ENCODE data around the gene SLC25A47. TPM values are rescaled to one million over a fixed set of nuclear protein-coding genes. Genes with fewer than 3 reads are reported as not detected.
"Not testable (repeated sequence)": the region's sequence is repeated elsewhere in the genome, so short reads cannot be mapped to it uniquely, and the experiment has no call there.

Gene SLC25A47
- polyA plus RNA-seq, 4 donors, result 0.18 TPM; not detected in 3

DNA sequence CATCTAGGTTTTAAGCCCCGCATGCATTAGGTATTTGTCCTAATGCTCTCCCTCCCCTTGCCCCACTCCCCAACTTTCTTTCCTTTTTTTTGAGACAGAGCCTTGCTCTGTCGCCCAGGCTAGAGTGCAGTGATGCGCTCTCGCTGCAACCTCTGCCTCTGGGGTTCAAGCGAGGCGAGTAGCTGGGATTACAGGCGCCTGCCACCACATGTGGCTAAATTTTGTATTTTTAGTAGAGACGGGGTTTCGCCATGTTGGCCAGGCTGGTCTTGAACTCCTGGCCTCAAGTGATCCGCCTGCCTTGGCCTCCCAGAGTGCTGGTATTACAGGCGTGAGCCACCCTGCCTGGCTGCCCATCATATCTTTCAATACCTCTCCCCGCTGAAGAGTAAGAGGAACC, 19.7 kb downstream of the SLC25A47 start:
- not testable (repeated sequence) for DNase-seq (ENCODE audit: low read depth in 4 of 4, low spot score in 3 of 4)

DNA sequence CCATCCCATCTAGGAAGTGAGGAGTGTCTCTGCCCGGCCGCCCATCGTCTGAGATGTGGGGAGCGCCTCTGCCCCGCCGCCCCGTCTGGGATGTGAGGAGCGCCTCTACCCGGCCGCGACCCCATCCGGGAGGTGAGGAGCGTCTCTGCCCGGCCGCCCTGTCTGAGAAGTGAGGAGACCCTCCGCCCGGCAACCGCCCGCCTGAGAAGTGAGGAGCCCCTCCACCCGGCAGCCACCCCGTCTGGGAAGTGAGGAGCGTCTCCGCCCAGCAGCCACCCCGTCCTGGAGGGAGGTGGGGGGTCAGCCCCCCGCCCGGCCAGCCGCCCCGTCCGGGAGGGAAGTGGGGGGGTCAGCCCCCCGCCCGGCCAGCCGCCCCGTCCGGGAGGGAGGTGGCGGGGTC, 21.5 kb downstream of the SLC25A47 start:
- not testable (repeated sequence) for DNase-seq (ENCODE audit: low read depth in 4 of 4, low spot score in 3 of 4)

DNA sequence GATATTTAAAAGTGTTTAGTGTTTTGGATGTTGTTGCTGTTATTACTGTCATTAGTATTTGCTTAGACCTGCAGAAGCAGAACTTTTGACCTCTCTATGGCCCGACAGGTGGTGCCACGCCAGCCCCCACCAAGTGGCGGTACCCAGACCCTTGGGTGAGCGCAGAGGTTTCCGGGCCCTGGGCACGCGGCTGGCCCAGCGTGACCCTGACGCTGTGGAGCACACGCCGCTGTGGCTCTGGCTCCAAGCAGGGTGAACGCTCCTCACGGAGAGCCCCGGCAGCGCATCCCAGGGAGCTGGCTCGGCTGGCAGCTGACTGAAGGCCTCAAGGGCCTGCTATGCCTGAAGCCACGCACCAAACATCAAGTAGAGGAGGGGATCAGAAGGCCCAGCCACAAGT, 22.6 kb downstream of the SLC25A47 start:
- no peak for DNase-seq (ENCODE audit: low read depth in 4 of 4, low spot score in 3 of 4)

DNA sequence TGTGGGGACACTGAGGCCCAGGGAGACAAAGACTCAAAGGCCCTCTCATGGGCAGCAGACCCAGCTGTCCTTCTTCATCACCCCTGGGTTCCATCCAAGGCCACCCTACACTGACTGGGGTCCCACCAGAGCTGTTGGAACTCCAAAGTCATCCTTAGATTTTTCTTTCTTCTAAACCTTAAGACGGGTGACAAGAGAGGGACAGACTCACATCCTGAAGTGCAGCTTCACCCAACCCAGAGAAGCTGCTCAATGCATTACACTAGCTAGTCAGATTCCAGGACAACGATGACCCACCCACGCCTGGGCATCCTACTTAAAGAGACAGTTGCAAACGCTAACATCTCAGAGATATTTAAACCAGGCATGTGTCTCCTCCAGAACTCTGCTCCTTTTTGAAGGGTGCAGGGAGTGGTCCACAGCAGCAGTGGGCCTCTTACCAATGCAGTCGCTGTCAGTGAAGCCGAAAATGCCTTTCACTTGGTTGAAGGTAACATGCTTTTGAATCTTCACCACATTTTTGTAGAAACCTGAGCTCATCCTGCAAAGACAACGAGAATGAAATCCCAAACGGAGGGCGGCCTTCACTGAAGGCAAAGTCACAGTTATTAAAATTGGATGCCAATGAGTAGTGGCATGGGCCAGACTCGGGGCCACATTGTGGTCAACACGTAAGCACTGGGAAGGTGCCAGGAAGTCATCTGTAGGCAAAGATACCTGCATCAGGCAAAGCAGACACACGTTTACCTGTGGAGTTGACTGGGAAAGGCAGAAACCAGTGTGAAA, 23.4 kb downstream of the SLC25A47 start:
- no peak for DNase-seq (ENCODE audit: low read depth in 4 of 4, low spot score in 3 of 4)

DNA sequence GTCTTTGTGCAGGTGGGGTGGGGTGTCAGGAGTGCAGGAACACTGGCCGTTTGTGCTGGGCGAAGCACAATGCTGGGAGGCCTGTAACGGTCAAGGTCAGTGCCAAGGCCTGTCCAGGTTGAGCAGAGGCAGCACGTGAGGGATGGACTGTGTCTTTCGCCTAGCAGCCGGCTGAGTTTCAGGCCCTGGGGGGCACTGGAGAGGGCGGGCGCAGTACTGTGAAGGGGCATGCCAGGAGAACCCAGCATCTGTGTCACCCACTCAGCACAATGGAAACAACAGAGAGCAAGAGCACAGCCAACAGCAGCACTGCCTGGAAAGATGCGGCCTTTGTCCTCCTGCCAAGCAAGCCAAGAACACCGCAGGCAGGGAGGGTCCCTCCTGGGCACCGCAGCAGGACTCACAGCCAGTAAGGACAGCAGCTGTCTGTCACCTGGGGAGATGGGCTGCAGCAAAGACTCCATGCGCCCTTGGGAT, 25.2 kb downstream of the SLC25A47 start:
- DNase-seq (ENCODE audit: low read depth in 4 of 4, low spot score in 3 of 4), result no peak

DNA sequence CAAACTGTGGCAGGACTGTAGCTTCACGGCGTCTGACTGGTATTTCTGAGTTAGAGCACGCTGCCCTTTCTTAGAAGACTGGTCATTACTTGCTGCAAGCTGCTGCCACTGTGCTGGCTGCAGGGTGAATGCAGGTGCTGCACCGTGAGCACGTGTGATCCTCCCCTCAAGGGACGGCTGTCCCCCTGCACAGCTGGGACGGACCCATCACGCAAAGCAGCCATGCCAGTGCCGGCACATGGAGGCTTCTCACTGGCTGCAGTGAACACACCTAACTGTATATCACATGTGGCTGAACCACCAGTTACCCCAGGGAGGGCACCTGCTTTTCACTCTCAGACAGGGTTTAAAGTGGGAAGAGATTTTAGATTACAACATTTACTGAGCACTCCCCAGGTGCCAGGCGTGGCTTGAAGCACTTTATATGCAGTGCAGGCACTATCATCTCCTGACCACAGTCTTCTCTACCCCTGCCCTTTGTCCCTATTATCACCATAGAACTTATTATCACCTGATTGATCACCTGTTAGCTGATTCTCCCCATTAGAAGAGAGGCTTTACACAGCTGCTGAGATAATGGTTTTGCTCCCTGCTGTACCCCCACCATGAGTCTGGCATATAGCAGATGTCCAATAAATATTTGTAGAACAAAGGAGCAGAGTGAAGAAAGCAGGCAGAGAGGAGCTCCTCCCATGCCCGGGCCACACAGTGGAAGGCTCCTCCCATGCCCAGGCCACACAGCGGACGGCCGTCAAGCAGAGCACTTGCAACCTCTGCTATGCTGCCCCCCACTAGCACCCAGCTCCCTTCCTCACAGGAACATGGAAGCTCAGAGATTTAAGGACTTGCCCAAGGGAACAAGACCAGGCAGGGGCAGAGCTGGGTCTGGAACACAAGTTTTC, 25.9 kb downstream of the SLC25A47 start:
- no peak for DNase-seq (ENCODE audit: low read depth in 4 of 4, low spot score in 3 of 4)

DNA sequence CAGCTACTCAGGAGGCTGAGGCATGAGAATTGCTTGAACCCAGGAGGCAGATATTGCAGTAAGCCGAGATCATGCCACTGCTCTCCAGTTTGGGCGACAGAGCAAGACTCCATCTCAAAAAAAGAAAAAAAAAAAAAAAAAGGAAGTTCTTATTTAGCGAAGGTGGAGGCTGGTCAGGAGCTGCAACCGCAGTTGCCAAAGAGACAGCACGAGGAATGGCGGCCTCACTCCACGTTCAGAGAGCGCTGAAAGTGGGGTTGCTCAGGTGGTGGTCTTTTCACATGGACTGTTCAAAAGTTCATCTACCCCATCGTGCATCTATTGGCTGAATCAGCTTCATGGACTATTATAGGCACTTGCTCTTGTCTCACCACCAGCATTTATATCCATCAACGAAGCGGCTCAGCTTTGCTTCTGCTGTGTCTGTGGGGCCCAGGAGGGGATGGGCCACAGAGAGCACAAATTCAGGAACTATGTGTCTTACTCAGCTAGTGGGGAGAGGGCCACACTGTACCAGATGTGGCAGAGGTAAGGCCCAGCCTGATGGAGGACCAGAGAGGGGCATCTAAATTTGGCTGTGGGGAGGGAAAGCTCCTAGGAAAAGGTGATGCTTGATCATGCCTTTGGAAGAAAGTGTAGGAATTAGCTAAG, 27.3 kb downstream of the SLC25A47 start:
- no peak for DNase-seq (ENCODE audit: low read depth in 4 of 4, low spot score in 3 of 4)

DNA sequence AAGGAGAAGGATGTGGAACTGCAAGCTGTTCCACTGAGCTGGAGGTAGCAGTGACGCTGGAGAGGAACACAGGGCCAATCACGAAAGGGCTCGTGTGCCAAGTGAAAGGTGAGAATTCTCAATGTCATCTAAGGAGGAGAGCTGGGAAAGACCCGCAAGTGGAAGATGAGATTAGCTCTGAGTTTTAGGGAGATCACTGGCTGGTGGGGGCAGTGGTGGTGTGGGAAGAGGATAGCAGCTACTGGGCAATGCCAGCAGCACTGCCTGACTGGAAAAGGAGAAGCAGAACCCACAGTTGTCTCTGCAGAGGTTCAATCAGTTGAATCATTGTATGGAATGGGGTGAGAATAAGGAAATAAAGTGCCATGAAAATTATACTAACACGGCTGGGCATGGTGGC, 27.8 kb downstream of the SLC25A47 start:
- DNase-seq (ENCODE audit: low read depth in 4 of 4, low spot score in 3 of 4), result no peak

DNA sequence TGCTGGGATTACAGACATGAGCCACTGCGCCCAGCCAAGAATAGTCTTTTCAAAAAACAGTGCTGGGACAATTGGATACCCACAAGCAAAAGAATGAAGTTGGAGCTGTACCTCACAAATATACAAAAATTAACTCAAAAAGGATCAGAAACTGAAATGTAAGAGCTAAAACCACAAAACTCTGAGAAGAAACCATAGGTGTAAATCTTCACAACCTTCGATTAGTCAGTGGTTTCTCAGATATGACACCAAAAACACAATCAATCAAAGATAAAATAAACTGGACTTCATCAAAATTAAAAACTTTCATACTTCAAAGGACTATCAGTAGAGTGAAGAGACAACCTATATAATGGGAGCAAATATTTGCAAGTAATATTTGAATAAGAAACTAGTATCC, 35.3 kb downstream of the SLC25A47 start:
- no peak for DNase-seq (ENCODE audit: low read depth in 4 of 4, low spot score in 3 of 4)

DNA sequence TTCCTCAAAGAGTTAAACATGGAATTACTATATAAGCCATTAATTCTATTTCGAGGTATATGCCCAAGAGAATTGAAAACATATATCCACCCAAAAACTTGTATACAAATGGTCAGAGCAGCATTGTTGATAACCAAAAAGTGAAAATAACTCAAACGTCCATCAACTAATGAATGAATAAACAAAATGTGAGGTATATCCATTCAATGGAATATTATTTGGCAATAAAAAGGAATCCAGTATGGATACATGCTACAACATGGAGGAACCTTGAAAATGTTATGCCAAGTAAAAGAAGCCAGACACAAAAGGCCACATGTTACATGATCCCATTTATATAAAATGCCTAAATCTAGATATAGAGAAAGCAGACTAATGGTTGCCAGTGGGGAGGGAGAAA, 36.0 kb downstream of the SLC25A47 start:
- no peak for DNase-seq (ENCODE audit: low read depth in 4 of 4, low spot score in 3 of 4)

DNA sequence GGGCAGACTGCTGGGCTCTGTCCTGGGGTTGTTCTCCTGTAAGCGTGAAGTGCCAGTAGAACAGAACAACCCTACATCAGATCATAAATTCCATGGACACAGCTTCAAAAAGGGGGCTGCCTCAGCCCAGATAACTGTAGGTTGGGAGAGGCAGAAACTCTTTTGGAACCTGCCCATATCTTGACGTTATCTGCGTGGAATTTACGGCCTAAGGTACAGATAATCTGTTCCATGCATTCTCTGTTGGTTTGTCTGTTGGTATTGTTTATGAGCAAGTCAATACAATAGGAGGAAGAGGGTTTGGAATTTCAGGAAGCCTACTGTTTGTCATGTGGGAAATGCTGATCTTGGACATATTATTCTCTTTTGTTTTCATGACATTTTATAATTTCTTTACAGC, 36.7 kb downstream of the SLC25A47 start:
- DNase-seq (ENCODE audit: low read depth in 4 of 4, low spot score in 3 of 4), result no peak

DNA sequence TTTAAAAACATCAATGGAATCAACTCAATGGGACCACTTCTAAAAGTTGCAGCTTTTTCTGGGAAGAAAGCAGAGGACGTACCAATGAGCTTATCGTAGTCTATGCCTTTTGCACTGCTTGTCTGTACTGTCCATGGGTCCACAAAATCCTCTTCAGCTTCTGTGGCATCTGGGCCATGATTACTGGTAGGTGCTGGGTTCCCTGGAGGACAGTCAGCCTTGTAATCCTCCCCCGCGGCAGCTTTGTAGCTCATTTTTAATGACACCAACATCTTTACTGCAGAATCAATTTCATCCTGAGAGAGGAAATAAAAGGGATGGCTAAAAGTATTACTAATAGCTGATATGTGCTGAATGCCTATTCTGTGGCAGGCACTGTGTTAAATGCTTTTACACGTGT, 38.5 kb downstream of the SLC25A47 start:
- DNase-seq (ENCODE audit: low read depth in 4 of 4, low spot score in 3 of 4), result no peak

DNA sequence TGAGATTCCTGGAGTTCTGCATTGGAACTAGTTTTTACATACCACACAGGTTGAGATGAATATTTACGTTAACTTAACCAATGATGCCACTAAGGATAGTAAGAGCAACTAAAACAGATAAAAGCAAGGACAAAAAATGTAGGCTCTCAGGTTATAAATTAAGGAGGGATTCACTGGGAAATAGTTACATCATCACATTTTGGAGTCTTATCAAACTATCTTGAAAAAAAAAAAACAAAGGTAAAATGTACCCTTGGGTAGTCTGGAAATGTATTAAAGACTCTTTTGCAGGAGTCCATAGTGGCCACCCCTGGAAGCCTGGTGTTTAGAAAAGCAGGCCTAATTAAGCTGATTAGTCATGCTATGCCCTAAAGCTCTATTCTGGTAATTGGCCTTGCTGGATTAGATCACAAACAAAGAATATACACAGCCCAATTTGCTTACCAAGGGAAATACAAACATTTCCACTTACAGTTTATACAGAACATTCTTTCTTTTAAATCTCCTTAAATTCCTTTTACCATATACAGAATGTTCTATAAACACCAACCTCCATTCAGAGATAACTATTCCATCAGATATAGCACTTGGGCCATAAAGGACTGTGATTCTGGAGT, 39.3 kb downstream of the SLC25A47 start:
- no peak for DNase-seq (ENCODE audit: low read depth in 4 of 4, low spot score in 3 of 4)

DNA sequence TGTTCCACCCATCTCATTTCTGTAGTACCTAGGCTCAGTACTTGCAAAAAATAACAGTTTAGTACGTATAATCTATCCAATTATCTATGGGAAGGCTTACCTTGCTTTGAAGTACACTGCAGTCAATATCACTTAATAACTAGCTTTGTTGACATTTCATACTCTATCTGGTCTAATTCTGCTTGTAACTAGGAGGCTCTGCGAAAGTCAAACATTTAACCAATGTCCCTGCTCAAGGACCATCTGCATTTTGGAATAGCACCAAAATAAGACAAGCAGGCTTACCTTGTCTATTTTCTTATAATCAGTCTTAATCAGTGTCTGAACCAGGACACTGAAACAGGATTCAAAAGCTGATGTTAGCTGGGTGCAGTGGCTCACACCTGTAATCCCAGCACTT, 39.9 kb downstream of the SLC25A47 start:
- no peak for DNase-seq (ENCODE audit: low read depth in 4 of 4, low spot score in 3 of 4)

DNA sequence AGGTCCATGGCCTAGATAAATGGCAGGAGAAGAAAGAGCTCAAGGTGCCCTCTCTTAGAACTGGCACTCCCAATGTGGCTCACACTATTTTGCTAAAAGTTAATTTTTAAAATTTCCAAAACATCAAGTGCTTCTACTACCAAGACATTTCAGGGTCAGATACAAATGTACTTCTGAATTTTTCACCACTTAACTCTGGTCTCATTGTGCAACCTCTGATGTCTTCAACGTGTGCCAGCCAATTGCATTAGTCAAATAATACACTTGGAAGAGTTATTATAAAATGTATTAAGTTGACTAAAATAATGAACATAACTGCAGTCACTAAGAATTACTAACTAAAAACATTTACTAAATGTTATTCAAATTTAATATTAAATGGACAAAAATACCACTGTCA, 41.3 kb downstream of the SLC25A47 start:
- DNase-seq (ENCODE audit: low read depth in 4 of 4, low spot score in 3 of 4), result no peak

DNA sequence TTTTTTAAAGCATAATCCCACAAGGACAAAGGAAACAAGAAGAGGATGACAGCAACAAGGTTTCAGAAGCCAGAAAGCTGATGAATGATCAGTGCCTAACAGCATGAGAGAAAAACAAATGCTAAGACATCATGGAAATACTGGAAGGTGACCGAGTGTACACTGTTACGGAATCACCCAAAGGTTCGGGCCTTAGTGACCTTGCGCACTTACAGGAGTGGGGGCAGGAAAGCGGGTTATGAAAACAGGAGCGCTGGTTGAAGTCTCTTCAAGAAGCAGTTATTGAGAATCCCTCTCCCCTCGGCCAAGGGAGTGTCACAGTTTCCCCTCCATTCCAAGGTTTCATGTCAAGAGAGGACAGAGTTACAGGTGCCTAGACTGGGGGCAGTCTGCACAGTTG, 42.6 kb downstream of the SLC25A47 start:
- no peak for DNase-seq (ENCODE audit: low read depth in 4 of 4, low spot score in 3 of 4)

DNA sequence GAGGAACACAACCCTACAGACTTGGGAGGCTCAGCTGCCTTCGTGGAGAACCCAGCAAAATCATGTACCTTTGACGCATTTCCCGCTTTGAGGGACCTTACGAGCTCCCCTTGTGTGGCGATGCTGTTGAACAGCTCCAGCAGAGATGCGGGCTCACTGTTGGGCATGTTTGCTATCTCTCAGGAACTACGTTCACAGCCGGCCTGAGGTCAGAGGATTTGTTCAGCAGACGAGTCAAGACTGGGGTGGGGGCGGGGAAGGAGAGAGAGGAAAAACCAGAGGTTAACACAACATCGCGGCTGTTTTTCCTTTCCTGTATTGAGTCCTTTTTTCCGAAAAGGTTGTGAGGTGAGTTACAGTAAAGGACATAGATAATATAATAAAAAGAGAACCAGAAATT, 45.9 kb downstream of the SLC25A47 start:
- DNase-seq (ENCODE audit: low read depth in 4 of 4, low spot score in 3 of 4), result no peak

DNA sequence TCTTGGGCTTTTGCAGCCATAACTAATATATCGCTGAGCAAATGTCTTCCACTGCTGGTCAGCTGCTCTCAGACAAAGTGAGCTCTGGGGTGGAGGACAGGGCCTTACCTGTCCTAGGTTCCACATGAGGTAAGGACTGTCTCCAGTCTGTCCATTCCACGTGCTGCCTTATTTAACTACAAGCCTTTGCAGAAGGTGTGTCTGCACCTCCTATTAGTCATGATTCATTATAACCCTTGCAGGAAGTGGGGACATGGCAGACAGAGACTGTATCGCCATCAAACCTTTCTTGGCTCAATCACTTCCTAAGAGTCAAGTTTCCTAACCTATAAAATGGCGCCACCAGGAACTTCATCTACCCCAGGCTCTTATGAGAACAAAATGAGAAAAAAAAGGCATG, 46.9 kb downstream of the SLC25A47 start:
- no peak for DNase-seq (ENCODE audit: low read depth in 4 of 4, low spot score in 3 of 4)

DNA sequence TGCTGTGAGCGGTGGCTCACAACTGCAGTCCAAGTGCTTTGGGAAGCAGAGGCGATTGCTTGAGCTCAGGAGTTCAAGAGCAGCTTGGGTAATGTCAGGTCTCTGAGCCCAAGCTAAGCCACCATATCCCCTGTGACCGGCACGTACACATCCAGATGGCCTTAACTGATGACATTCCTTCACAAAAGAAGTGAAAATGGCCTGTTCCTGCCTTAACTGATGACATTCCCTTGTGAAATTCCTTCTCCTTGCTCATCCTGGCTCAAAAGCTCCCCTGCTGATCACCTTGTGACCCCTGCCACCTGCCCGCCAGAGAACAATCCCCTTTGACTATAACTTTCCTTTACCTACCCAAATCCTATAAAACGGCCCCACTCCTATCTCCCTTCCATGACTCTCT, 48.6 kb downstream of the SLC25A47 start:
- DNase-seq (ENCODE audit: low read depth in 4 of 4, low spot score in 3 of 4), result no peak

DNA sequence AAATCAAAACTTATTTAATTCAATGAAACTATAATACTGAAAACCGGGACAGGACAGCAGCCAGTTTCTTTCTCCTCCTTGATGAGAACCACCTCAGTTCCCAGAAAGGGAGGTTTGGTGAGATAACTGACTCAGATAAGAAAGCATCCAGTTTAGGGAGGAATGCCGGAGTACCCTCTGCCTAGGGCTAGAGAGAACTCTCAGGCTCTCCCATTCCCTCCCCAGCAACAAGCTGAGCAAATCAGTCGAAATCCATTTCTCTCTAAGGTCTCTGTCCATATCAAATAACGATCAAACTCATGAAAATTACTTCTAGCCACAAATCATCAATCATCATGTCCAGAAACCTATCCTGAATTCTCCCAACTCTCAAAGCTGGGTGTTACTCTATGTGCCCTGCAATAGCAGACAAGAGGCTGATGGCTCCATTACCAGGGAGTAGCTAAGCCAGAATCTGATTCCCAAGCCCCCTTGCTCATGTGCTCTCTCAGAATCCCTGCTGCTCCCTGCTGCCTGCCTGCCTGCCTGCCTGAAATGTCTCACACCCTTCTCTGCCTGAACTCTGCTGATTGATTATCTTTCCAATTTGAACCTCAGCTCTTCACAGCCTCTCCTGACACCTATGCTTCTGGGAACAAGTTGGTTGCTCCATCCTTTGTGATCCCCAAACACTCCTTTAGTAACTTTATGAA, 49.4 kb downstream of the SLC25A47 start:
- no peak for DNase-seq (ENCODE audit: low read depth in 4 of 4, low spot score in 3 of 4)
